HG03103 (cell line): ENCODE data around the gene INPP5B.

Experiments
- ATAC-seq: cut with Tn5 transposase; IDR thresholded peaks from one replicate; pipeline ENCODE4 v1.9.1; 2021; ENCODE audit warnings: low read depth; ENCODE audit not compliant: unreplicated experiment

Gene INPP5B

DNA sequence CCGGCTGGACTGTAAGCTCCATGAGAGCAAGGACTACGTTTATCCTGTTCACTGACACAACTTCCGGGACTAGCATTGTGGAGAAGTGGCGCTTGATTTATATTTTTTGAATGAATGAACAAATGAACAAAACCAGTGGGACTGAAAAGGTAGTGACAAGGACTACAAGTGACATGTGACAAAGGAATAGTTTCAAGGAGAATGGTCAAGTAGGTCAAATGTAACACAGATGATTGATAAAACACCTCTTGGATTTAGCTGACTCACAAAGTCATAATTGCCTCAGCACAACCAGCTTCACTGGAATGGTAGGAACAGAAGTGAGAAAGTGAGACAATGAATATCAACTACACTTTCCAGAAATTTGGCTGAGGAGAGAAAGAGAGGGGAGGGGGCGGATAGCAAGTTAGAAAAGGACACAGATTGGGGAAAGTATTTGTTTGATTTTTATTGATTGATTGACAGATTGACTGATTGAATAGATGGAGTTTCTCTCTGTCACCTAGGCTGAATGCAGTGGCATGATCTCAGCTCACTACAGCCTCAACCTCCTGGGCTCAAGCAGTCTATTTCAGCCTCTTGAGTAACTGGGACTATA, 101.7 kb downstream of the INPP5B start:
- ATAC-seq, result no peak

DNA sequence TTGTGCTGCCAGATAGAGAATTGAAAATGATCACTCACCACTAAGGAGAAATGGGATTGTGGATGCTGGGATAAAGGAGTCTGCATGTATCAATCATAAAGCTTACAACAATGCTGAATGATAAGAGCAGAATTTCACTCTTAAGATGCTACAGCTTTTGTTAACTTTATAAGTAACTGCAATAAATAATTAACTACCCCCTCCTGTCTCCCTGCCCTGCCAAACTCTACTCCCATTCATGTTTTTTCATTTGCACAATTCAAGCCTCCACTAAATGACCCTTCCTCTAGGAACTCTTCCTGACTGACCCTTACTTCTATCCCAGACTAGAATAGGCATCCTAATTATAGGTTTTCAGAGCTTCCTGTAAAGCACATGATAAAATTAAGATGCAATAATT, 102.3 kb downstream of the INPP5B start:
- ATAC-seq, result no peak

DNA sequence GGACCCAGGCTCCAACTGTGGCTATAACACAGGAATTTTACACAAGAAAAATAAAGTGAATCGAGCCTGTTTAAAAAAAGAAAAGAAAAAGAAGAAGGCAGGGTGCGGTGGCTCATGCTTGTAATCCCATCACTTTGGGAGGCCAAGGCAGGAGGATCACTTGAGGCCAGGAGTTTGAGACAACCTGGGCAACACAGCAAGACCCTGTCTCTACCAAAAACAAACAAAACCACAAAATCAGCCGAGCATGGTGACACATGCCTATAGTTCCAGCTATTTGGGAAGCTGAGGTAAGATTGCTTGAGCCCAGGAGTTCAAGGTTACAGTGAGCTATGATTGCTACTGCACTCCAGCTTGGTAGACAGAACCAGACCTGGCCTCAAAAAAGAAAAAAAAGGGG, 105.2 kb downstream of the INPP5B start:
- no peak for ATAC-seq

DNA sequence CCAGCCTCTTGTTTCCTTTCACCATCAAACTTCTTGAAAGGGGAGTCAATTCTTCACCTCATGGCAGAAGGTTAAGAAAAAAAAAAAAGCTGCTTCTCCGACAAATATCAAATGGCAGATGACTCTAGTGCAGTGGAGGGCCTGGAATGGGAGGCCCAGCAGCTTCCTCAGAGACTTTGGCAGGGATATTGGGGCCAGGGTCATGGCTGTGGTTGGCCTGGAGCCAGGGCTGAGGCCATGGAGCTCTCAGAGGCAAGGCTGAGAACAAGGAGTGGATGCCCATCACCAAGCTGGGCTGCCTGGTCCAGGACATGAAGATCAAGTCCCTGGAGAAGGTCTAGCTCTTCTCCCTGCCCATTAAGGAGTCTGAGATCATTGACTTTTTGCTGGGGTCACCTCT, 106.1 kb downstream of the INPP5B start:
- no peak for ATAC-seq

DNA sequence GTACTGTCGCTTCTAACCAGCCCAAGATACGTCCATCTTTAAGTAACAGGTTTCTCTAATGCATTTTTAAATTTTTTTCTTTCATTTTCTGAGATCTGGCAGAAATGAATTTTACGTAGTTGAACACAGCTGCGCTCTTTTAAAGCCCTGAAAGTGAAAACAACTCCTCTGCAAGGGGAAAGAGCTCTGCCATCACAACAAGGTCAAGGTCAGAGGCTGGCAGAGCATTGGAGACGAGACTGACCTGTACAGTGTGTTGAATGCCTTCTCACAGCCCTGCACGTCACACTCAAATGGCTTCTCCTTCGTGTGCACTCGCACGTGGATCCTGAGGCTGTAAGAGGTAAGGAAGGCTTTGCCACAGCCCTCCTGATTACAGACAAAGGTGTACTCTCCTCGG, 107.2 kb downstream of the INPP5B start:
- ATAC-seq, result no peak

DNA sequence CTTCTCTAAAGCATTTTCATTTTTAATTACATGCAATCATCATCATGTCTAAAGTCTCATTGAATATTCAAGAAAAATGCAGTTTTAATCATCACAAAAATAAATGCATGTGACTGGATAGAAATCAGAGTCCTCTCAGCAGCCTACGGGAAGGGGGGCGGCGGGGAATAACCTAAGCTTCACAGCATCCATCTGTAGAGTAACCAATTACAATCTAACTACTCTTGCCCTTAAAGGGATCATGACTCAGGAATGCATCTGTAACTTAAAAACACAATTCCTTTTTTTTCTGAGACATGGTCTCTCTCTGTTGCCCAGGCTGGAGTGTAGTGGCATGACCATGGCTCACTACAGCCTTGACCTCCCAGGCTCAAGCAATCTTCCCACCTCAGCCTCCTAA, 110.1 kb downstream of the INPP5B start:
- no peak for ATAC-seq

DNA sequence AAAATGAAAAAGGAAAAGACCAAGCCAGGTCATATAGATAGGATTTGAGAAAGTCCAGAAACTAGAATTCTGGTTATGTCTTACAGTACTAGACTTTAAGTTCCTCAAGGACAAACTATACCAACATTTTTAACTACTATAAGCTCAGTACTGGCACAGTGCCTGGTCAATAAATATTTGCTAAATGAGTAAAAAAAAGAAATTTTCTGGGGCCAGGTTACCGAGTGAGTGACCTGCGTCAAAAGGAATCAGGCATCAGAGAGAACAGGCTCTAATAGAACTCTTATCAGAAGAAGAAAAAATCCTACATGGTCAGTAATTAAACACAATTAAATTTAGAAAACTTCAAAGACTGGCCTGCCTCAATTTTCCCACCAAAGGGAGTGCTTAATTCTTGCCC, 115.0 kb downstream of the INPP5B start:
- ATAC-seq, result no peak

DNA sequence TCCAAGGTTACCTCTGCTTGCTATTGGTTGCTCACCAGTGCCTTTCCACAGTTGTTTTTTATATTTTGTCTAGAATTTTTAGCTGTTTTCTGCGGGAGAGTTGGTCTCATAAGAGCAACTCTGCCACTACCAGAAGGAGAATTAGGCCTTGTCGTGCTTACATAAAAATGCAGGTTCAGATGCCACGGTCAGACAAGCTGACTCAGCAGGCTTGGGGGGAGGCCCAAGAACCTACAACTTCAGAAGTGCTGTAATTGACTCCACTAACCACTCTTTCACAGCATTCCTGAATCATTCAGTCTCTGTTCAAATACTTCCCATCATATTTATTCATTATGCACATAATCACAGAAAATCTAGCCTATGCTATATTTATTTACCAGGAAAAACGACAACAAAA, 115.7 kb downstream of the INPP5B start:
- no peak for ATAC-seq

DNA sequence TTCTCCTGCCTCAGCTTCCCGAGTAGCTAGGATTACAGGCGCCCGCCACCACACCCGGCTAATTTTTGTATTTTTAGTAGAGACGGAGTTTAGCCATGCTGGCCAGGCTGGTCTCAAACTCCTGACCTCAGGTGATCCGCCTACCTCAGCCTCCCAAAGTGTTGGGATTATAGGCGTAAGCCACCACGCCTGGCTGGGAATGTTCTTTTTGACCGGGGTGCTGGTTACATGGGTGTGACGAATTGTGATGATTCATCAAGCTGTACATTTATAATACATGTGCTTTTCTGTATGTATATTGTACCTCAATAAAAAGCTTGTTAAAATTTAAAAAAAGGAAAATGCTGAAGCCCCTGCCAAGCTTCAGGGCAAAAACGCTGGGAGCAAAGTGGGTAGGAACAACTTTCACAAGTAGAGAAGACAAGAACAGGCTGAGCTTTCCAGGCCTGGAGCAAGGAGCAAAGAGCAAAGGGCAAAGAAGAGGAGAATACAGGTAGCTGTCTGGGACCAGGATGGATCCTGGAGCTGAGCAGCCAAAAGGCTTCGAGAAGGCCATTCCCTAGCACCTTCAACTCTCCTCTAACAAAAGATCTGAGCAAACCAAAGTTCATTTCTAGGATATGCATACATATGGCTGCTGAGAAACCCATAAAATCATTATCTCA, 118.3 kb downstream of the INPP5B start:
- ATAC-seq, result no peak

DNA sequence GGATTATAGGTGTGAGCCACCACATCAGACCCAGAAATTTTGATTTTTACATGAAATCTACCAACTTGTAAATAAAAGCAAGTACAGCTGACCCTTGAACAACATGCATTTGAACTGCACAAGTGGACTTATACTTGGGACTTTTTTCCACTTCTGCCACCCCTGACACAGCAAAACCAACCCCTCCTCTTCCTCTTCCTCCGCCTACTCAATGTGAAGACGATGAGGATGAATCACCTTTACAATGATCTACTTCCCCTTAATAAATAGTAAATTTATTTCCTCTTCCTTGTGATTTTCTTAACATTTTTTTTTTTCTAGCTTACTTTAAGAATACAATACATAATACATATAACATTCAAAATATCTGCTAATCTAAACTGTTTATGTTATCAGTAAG, 121.3 kb downstream of the INPP5B start:
- ATAC-seq, result no peak

DNA sequence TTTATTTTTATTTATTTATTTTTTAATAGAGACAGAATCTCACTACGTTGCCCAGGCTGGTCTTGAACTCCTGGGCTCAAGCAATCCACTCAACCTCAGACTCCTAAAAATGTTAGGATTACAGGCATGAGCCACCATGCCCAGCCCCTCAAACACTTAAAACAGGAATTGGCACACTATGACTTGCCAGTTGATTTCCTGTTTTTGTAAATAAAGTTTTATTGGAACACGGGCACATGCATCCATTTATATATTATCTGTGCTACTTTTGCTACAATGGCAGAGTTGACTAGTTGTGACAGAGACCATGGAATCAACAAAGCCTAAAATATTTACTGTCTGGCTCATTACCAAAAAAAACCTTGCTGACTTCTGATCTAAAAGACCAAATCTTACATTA, 122.9 kb downstream of the INPP5B start:
- ATAC-seq, result no peak

DNA sequence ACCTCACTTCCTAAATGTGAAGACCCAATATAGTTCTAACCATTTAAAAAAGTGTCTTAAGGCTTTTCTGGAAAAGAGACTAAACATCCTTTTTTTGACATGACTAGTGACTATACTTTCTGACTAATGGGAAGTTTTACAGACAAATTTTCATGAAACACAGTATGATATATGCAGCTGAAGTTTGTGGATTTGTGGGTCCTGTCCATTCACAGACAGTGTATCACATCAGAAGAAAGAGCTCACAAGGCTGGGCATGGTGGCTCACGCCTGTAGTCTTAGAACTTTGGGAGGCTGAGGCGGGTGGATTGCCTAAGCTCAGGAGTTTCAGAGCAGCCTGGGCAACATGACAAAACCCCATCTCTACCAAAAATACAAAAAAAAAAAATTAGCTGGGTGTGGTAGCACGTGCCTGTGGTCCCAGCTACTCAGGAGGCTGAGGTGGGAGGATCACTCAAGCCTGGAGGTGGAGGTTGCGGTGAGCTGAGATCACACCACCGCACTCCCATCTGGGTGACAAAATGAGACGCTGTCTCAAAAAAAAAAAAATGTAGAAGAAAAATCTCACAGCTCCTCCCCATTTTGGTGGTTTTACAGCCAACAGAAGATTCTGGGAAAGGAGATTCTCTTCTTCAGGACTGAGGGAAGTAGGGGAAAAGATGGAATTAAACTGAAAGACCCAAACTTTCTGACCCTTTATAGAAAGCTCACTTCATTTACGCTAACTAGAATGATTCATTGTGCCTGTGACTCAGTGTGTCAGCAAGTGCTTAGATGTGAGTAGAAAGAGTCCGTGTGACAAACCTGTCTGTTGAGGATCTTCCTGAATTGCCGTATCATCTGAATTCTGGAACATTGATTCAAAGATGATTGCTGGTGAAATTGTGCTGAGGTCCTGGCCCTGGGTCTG, 123.7 kb downstream of the INPP5B start:
- ATAC-seq, result no peak

DNA sequence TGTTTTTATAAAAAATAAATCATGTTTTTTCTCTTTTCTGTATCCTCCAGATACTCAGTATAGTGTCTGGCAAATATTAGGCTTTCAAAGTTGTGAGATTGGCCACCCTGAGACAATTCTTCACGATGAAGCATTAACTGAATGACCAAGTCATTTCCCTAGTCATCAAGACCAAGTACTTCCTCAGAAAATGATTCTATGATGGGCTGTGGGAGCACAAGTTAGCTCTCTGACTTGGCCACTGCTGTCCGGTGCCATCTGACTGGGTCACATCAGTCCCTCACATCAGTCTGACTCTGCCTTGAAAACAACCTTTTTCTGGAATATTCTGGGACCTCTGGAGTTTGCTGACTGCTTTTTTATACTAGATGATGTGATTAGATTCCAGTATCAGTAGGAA, 125.4 kb downstream of the INPP5B start:
- no peak for ATAC-seq

DNA sequence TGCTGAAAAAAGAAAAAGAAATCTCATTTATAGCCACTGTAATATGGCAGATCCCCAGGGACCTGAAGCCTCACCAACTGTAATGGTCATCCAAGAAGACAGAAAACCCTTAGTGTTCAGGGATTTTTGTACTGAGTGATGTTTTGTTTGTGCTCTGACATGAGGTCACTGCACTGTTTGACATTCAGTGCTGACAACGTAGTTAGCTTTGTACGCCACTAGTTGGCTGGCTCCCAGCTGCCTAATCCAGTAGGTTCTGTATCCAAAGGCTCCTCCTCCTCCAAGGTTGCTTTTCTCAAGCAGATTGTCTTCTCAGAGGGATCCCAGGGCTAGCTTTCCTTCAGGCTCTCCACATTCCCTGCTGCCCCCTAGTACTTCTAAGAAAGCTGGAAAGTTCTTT, 129.4 kb downstream of the INPP5B start:
- ATAC-seq, result no peak

DNA sequence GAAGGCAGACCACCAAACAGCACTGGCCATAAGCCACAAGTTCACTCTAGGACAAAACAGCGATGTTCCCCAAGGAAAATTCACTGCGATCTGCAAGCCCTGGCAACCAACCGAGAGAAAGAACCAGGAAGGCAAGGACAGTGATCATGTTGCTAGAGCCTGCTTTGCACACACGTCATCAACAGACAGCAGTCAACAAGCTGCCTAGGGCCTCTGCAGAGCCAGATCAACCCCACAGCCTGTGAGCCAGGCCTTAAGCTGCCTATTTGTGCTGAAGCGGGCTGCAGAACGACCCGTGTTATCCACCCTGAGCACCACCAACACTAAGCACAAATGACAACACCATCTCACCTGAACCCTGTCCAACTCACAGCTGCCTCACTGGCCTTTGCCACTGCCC, 132.6 kb downstream of the INPP5B start:
- ATAC-seq, result no peak

DNA sequence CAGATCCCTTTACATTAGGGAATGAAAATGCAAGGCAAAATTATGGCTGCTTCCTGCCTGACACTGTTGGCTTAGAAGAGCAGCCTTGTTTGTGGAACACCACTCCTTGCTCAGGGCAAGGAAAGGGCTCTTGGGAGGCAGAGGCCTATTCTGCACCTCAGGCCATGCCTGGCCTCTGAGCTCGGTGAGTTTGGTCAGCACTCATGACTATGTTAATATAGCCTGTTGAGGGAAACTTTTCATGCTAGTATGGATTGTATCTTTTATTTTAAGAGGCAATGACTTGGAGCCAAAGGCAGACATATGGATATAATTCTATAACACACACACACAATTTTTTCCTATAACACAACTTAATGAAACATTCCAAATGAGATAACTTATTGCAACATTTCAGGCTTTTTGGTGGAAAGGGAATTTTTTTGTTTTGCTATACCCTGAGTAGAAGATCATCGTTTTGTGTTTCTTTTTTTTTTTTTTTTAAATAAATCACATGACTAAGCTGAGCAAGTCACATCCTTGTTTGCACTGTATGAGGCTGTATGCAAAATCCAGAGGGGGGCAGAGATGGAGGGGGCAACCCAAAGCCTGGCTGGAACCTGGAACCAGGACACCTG, 133.2 kb downstream of the INPP5B start:
- no peak for ATAC-seq

DNA sequence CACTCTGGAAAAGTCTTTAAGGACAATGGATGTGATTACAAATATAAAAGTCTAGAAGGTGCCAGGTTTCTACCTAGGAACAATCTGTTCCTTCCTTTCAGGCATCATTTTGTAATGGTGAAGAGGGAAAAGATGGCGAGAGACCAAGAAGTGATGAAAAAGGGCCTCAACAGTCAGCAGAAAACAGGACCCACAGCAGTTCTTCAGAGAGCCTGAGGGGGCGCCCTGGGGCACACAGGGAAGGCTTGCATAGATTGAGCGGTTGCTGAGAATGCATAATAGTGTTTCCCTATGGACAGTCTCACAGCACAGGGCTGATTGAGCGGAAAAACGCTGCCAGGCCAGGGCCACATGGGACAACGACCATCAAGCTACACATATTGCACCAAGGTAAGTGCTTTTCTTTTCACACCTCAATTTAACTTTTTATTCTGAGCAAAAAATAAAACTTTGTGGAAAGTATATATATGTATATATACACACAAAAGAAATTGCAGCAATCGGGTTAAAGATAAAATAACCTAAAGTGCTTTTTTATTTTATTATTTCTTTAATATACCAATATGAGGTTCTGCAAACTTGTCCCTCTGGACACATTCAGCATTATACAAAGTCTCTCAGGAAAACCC, 135.7 kb downstream of the INPP5B start:
- ATAC-seq, result no peak
